H1 (cell line): ENCODE data around the gene OSGEPL1. TPM values are rescaled to one million over a fixed set of nuclear protein-coding genes. Genes with fewer than 3 reads are reported as not detected.

Source experiments
- CTCF ChIA-PET: fragments of 300-600 bp; sonication (Branson Sonifier 250); formaldehyde crosslinking; loops from one replicate; lab custom pipeline; 2021; ENCODE audit not compliant: partially characterized antibody; lab: Charles Lee
- POLR2A ChIA-PET: fragments of 300-600 bp; sonication (Branson Sonifier 250); formaldehyde crosslinking; loops from one replicate; lab custom pipeline; 2021; ENCODE audit warnings: inconsistent platforms; ENCODE audit not compliant: partially characterized antibody; lab: Charles Lee
- DNase-seq, 2 experiments: peaks; one replicate each; pipeline versions ENCODE4 v3.0.0 to v3.0.0-alpha.2; 2010 to 2022; ENCODE audit warnings: low spot score in 2 of 2, low read depth in 1 of 2, mixed read lengths in 1 of 2
- FAIRE-seq: peaks from 2 replicates; lab custom pipeline; 2011; peaks lifted over from hg19 to GRCh38; lab: Jason Lieb, UNC
- H2AFZ ChIP-seq: 2 replicates; pipeline ENCODE4 v1.8.1; 2012; ENCODE audit warnings: low read length, inconsistent platforms
- H2AK5ac ChIP-seq: 2 replicates; pipeline ENCODE4 v1.6.1; 2013; ENCODE audit warnings: low read depth, low read length
- H2BK120ac ChIP-seq: replicated peaks from 2 replicates; pipeline ENCODE3; 2013; ENCODE audit warnings: low read depth, low read length, inconsistent platforms
- H2BK12ac ChIP-seq: 2 replicates; pipeline ENCODE4 v1.6.1; 2013; ENCODE audit warnings: low read depth, low read length
- H2BK15ac ChIP-seq: 2 replicates; pipeline ENCODE4 v1.6.1; 2013; ENCODE audit warnings: low read length
- H2BK20ac ChIP-seq: 2 replicates; pipeline ENCODE4 v1.6.1; 2013; ENCODE audit warnings: low read length
- H2BK5ac ChIP-seq: 2 replicates; pipeline ENCODE4 v1.6.1; 2013; ENCODE audit warnings: low read depth, low read length
- H3K14ac ChIP-seq: 2 replicates; pipeline ENCODE4 v1.6.1; 2013; ENCODE audit warnings: inconsistent platforms; ENCODE audit not compliant: insufficient read length
- H3K18ac ChIP-seq: 2 replicates; pipeline ENCODE4 v1.6.1; 2013; ENCODE audit warnings: low read length; ENCODE audit errors: extremely low read depth
- H3K23ac ChIP-seq: 2 replicates; pipeline ENCODE4 v1.6.1; 2013; ENCODE audit warnings: inconsistent platforms; ENCODE audit not compliant: insufficient read length
- H3K23me2 ChIP-seq: 2 replicates; pipeline ENCODE4 v1.6.1; 2013; ENCODE audit warnings: low read depth, low read length
- H3K27ac ChIP-seq: 2 replicates; pipeline ENCODE4 v1.6.1; 2011; ENCODE audit warnings: low read depth, low read length, inconsistent platforms
- H3K27me3 ChIP-seq, 4 experiments: replicated peaks in 1 of 4; 1 replicate in 1 of 4; 2 replicates in 3 of 4; pipeline versions ENCODE4 v1.6.1 to v1.8.1; 2011 to 2013; ENCODE audit warnings: low read length in 3 of 4, mild to moderate bottlenecking in 3 of 4, inconsistent platforms in 2 of 4, mixed read lengths in 2 of 4, moderate library complexity in 1 of 4; ENCODE audit not compliant: control insufficient read depth in 3 of 4, insufficient read depth in 3 of 4; ENCODE audit errors: extremely low read depth in 1 of 4
- H3K36me3 ChIP-seq, 4 experiments: 2 replicates each; pipeline versions ENCODE4 v1.6.1 to v1.8.1; 2011 to 2013; ENCODE audit warnings: mild to moderate bottlenecking in 4 of 4, low read length in 3 of 4, moderate library complexity in 2 of 4, control low read depth in 1 of 4, inconsistent platforms in 1 of 4; ENCODE audit not compliant: insufficient read depth in 4 of 4, control insufficient read depth in 2 of 4
- H3K4ac ChIP-seq: replicated peaks from 2 replicates; pipeline ENCODE3; 2013; ENCODE audit warnings: low read length, low read depth, mixed read lengths, inconsistent platforms; ENCODE audit not compliant: insufficient read length
- H3K4me1 ChIP-seq, 4 experiments: replicated peaks in 1 of 4; 1 replicate in 1 of 4; 2 replicates in 3 of 4; pipeline versions ENCODE4 v1.6.1 to v1.8.1; 2011 to 2013; ENCODE audit warnings: low read length in 3 of 4, inconsistent platforms in 2 of 4, mixed read lengths in 1 of 4; ENCODE audit not compliant: insufficient read depth in 4 of 4, control insufficient read depth in 3 of 4
- H3K4me2 ChIP-seq, 2 experiments: 2 replicates each; pipeline versions ENCODE4 v1.6.1 to v1.8.1; 2011 to 2013; ENCODE audit warnings: low read depth in 2 of 2, low read length in 2 of 2, control low read depth in 1 of 2, inconsistent platforms in 1 of 2, mild to moderate bottlenecking in 1 of 2; ENCODE audit not compliant: insufficient read depth in 1 of 2
- H3K4me3 ChIP-seq, 4 experiments: fragments of 200-600, 300-600 bp in 1 of 4; sonication (generic), shearing (Covaris generic), sonication (Bioruptor Twin) in 1 of 4; 2 replicates each; pipeline versions ENCODE4 v1.5.1 to v1.8.1; 2011 to 2016; ENCODE audit warnings: low read length in 4 of 4, low read depth in 3 of 4, control low read depth in 2 of 4, inconsistent platforms in 2 of 4, mild to moderate bottlenecking in 2 of 4, mixed read lengths in 1 of 4, moderate library complexity in 1 of 4; ENCODE audit not compliant: insufficient read depth in 2 of 4; ENCODE audit errors: extremely low read depth in 1 of 4
- H3K56ac ChIP-seq: replicated peaks from 2 replicates; pipeline ENCODE3; 2013; ENCODE audit warnings: low read depth, mild to moderate bottlenecking, mixed read lengths, low read length, inconsistent platforms; ENCODE audit not compliant: insufficient read length
- H3K79me1 ChIP-seq: 2 replicates; pipeline ENCODE4 v1.6.1; 2013; ENCODE audit warnings: low read depth, low read length, control low read depth
- H3K79me2 ChIP-seq, 2 experiments: 2 replicates each; pipeline versions ENCODE4 v1.6.1 to v1.8.1; 2012 to 2013; ENCODE audit warnings: low read length in 2 of 2, mild to moderate bottlenecking in 2 of 2, inconsistent platforms in 1 of 2; ENCODE audit not compliant: insufficient read depth in 2 of 2, control insufficient read depth in 1 of 2
- H3K9ac ChIP-seq, 4 experiments: replicated peaks in 1 of 4; 1 replicate in 1 of 4; 2 replicates in 3 of 4; pipeline versions ENCODE4 v1.6.1 to v1.8.1; 2011 to 2013; ENCODE audit warnings: low read depth in 3 of 4, low read length in 3 of 4, control low read depth in 2 of 4, mild to moderate bottlenecking in 2 of 4, moderate library complexity in 2 of 4, inconsistent platforms in 1 of 4; ENCODE audit errors: extremely low read depth in 1 of 4
- H3K9me3 ChIP-seq, 2 experiments: 2 replicates each; pipeline versions ENCODE4 v1.6.1 to v1.8.1; 2012 to 2013; ENCODE audit warnings: mild to moderate bottlenecking in 2 of 2, moderate library complexity in 2 of 2, control low read depth in 1 of 2, inconsistent platforms in 1 of 2, low read depth in 1 of 2, low read length in 1 of 2, mixed read lengths in 1 of 2; ENCODE audit not compliant: insufficient read depth in 2 of 2
- H4K20me1 ChIP-seq, 2 experiments: replicated peaks in 1 of 2; 2 replicates each; pipeline versions ENCODE3 to v1.8.1; 2011 to 2013; ENCODE audit warnings: inconsistent platforms in 2 of 2, low read length in 2 of 2, mild to moderate bottlenecking in 1 of 2; ENCODE audit not compliant: insufficient read depth in 2 of 2, control insufficient read depth in 1 of 2
- H4K5ac ChIP-seq: 2 replicates; pipeline ENCODE4 v1.6.1; 2013; ENCODE audit warnings: low read length, low read depth, mixed read lengths, inconsistent platforms; ENCODE audit not compliant: insufficient read length
- H4K8ac ChIP-seq: 2 replicates; pipeline ENCODE4 v1.8.0; 2013; ENCODE audit warnings: mild to moderate bottlenecking, moderate library complexity, low read length, inconsistent platforms; ENCODE audit not compliant: insufficient read depth; ENCODE audit errors: extremely low read depth
- H4K91ac ChIP-seq: replicated peaks from 2 replicates; pipeline ENCODE3; 2013; ENCODE audit warnings: low read length, mixed read lengths, inconsistent platforms; ENCODE audit not compliant: insufficient read length
- CBX8 ChIP-seq: fragments of 300-800, 300-1000 bp; sonication (generic); IDR thresholded peaks from 2 replicates; pipeline ENCODE4 v1.7.1; 2016; ENCODE audit warnings: low read depth, low read length, borderline replicate concordance
- CHD1 ChIP-seq: IDR thresholded peaks from 2 replicates; pipeline ENCODE4 v1.6.1; 2012; ENCODE audit warnings: low read depth, low read length, improper control_type of control experiment
- CREB1 ChIP-seq: IDR thresholded peaks from 2 replicates; pipeline ENCODE4 v1.6.1; 2012; ENCODE audit warnings: inconsistent platforms
- EGR1 ChIP-seq: IDR thresholded peaks from 2 replicates; pipeline ENCODE4 v1.6.1; 2011; ENCODE audit warnings: low read depth, low read length, borderline replicate concordance
- FOSL1 ChIP-seq: IDR thresholded peaks from 2 replicates; pipeline ENCODE4 v1.6.1; 2011; ENCODE audit warnings: mild to moderate bottlenecking, low read depth, low read length, moderate library complexity; ENCODE audit not compliant: insufficient read depth
- NANOG ChIP-seq: IDR thresholded peaks from 2 replicates; pipeline ENCODE4 v1.6.1; 2011; ENCODE audit warnings: low read length, low read depth, mild to moderate bottlenecking, inconsistent platforms; ENCODE audit not compliant: insufficient read depth, poor library complexity, severe bottlenecking
- POLR2AphosphoS5 ChIP-seq: IDR thresholded peaks from 2 replicates; pipeline ENCODE4 v1.6.1; 2011; ENCODE audit warnings: low read depth, low read length
- RXRA ChIP-seq: IDR thresholded peaks from 2 replicates; pipeline ENCODE4 v1.6.1; 2011; ENCODE audit warnings: low read depth, mild to moderate bottlenecking, low read length, moderate library complexity; ENCODE audit not compliant: insufficient read depth
- SIX5 ChIP-seq: IDR thresholded peaks from 2 replicates; pipeline ENCODE4 v1.6.1; 2011; ENCODE audit warnings: mild to moderate bottlenecking, low read depth, low read length
- SP1 ChIP-seq: IDR thresholded peaks from 2 replicates; pipeline ENCODE4 v1.6.1; 2011; ENCODE audit warnings: low read depth, low read length
- SP4 ChIP-seq: IDR thresholded peaks from 2 replicates; pipeline ENCODE4 v1.6.1; 2012; ENCODE audit warnings: low read length, inconsistent platforms
- polyA plus RNA-seq, 7 experiments: library from polyadenylated mRNA; depleted of rRNA in 3 of 7; stranded (reverse) in 5 of 7; unstranded in 2 of 7; fragments of >200 nt in 5 of 7; fragments of 200-250 nt in 2 of 7; gene quantifications; 1 replicate in 5 of 7; 2 replicates in 1 of 7; 4 replicates in 1 of 7; pipeline versions ENCODE4 v1.2.1 to v1.2.3, GENCODE V29; 2011 to 2013; ENCODE audit warnings: missing spikeins in 2 of 7, mixed read lengths in 2 of 7
- total RNA-seq: library from RNA; stranded (reverse); fragmentation: NEBNext Ultra II Directional; extraction: Animal tissue kit (Norgen Biotek cat#: 25700); gene quantifications from 2 replicates; pipeline ENCODE4 v1.2.1, GENCODE V29; 2021
- TF ChIP-seq, protein P1 (sequence below): IDR thresholded peaks from 2 replicates; pipeline ENCODE4 v1.6.1; 2012; ENCODE audit warnings: low read length, inconsistent platforms

OSGEPL1 gene
- total and polyA plus RNA-seq, 2 of the 8 experiments (the other 6 are each of a cell fraction or from before 2014, with no cell fraction given): 7.1 to 15.7 TPM

GRCh38 chr2:189799030-189799331, 36.4 kb upstream of the OSGEPL1 start:
- H3K23me2 ChIP-seq: no peaks in the 10 kb centered on the region
- H3K4me1 ChIP-seq: no peaks in the 10 kb centered on the region
- no peaks in the 10 kb centered on the region for H3K27me3 ChIP-seq
- DNase-seq (no peak), FAIRE-seq (no peak)
- H3K18ac ChIP-seq: no peak overlapping the region
- CTCF ChIA-PET: interaction anchor here (0.8 to 1.7 kb wide), 11 partner anchors 8 to 478 kb away, joined by 3 to 6 read pairs (median 4); no protein-coding TSS in a partner anchor
- no peak overlapping the region for H2AFZ ChIP-seq
- peaks cover 0 to 27% of the 10 kb centered on the region in 2 experiments; a peak in 2 of 4 replicates for H3K79me2 ChIP-seq
- no peak overlapping the region for H3K9ac ChIP-seq
- H4K20me1 ChIP-seq: peaks cover 0 to 5% of the 10 kb centered on the region in 2 experiments
- no peaks in the 10 kb centered on the region for H3K9me3 ChIP-seq
- H3K14ac ChIP-seq: no peak overlapping the region
- no peak overlapping the region for H3K4ac ChIP-seq
- H2BK5ac ChIP-seq: no peak overlapping the region
- no peak overlapping the region for H3K27ac ChIP-seq
- H2BK120ac ChIP-seq: no peak overlapping the region
- H3K79me1 ChIP-seq: peaks cover 5% of the 10 kb centered on the region; the same call in 1 of the 2 replicates
- no peak overlapping the region for H2BK12ac ChIP-seq
- no peak overlapping the region for H4K8ac ChIP-seq
- no peak overlapping the region for H3K4me3 ChIP-seq
- no peak overlapping the region for H4K91ac ChIP-seq
- H4K5ac ChIP-seq: no peak overlapping the region
- no peak overlapping the region for H3K4me2 ChIP-seq
- POLR2A ChIA-PET: interaction anchor here (0.6 to 1.8 kb wide), 2 partner anchors 14 to 42 kb away, joined by 3 to 5 read pairs; partner anchors contain the start of genes ORMDL1 and PMS1
- H3K23ac ChIP-seq: no peak overlapping the region
- H2BK15ac ChIP-seq: no peak overlapping the region
- H3K56ac ChIP-seq: no peak overlapping the region
- H2BK20ac ChIP-seq: no peak overlapping the region
- H2AK5ac ChIP-seq: no peak overlapping the region
- peaks cover 6 to 49% (median 21%) of the 10 kb centered on the region in 4 experiments for H3K36me3 ChIP-seq
- TF ChIP-seq SIX5 (no peak), CBX8 (no peak), FOSL1 (no peak), CREB1 (no peak), RXRA (no peak), POLR2AphosphoS5 (no peak), SP4 (no peak), CHD1 (no peak), SP1 (no peak), NANOG (no peak), EGR1 (no peak)
- TF ChIP-seq, protein P1, sequence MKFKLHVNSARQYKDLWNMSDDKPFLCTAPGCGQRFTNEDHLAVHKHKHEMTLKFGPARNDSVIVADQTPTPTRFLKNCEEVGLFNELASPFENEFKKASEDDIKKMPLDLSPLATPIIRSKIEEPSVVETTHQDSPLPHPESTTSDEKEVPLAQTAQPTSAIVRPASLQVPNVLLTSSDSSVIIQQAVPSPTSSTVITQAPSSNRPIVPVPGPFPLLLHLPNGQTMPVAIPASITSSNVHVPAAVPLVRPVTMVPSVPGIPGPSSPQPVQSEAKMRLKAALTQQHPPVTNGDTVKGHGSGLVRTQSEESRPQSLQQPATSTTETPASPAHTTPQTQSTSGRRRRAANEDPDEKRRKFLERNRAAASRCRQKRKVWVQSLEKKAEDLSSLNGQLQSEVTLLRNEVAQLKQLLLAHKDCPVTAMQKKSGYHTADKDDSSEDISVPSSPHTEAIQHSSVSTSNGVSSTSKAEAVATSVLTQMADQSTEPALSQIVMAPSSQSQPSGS: no peak
